Stimulated activated CD8-positive, alpha-beta memory T cell treated with anti-CD3 and anti-CD28 coated beads, Interleukin-4, amount 100 ng/mL, for 24 hours (primary cell): Measurements from ENCODE around the gene FAM83F.
A peak's percentile ranks its signal among the peaks of the same experiment; 100 is the strongest.
"Not testable (repeated sequence)": the region's sequence is repeated elsewhere in the genome, so short reads cannot be mapped to it uniquely, and the experiment has no call there.

Experiments
- DNase-seq: peaks from one replicate; pipeline ENCODE4 v3.0.0-alpha.2; 2020; ENCODE audit warnings: low read depth

FAM83F gene

DNA sequence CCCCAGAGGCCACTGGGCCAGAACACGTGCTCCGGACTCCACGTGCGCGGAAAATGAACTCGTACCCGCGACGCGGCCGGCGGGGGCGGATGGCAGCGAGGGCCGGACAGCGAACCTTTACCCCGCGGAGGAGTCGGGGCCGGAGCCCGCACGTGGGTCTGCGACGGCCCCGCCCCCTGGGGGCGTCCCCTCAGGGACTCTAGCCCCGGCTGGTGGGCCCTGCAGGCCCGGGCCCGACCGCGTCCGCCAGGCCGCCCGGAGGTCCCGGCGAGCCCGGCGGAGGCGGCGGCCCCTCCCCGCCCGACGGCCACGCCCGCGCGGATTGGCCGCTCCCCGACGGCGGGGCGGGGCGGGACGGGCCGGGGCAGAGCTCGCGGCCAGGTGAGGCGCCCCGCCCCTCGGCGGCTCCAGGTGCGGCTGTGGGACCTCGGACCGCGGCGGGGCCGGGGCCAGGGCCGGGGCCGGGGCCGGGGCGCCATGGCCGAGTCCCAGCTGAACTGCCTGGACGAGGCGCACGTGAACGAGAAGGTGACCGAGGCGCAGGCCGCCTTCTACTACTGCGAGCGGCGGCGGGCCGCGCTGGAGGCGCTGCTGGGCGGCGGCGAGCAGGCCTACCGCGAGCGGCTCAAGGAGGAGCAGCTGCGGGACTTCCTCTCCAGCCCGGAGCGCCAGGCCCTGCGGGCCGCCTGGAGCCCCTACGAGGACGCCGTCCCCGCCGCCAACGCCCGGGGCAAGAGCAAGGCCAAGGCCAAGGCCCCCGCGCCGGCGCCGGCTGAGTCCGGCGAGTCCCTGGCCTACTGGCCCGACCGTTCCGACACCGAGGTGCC is at the start of gene FAM83F:
TSS of gene FAM83F (plus strand) at position 389 of the 827 bp plus-strand sequence. CDS start at position 478, 89 bp downstream.
- peak; percentile 22 for DNase-seq

DNA sequence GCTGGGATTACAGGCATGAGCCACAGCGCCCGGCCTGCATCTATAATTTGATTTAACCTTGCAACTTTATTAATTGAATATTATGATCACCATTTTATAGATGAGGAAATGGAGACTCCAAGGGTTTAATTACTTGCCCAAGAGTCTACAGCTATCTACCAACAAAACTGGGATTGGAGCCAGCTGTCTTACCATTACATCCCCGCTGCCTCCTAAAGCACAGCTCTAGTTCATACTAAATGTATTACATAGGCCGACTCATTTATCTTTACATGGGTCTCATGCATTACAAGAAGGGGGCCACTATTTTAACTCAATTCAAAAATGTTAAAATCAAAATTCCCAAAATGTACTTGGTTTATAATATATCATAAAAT is 48.6 kb upstream of the FAM83F start:
- DNase-seq = no peak

DNA sequence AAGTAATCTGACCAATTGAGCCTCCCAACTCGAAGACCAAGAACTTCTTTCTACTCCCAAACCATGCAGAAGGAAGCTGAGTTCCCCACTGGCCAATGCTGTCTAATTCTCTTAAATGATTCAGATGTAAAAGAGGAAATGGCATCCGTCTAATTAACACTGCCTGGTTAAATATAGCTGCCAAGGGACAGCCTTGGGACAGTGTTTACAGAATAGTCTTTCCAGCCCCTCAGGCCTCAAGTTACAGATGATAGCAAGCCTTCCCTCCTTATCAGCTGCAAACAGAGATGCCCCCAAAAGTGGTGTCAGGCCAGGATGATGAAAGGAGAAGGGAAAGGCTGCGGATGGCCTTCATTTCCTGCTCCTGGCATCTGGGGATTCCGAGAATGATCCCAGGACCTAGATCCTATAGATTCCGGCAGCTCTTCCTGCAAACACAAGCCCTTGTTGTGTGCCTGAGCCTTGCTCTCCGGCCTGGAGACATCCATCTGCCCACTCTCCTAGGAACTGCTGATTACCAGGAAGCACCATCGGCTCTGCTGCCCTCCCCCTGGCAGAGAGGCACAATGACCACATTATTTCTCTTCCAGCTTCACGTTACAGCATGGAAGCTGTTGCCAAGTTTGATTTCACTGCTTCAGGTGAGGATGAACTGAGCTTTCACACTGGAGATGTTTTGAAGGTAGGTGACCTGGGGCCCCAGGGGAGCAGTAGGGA is 48.1 kb upstream of the FAM83F start:
- DNase-seq = no peak

DNA sequence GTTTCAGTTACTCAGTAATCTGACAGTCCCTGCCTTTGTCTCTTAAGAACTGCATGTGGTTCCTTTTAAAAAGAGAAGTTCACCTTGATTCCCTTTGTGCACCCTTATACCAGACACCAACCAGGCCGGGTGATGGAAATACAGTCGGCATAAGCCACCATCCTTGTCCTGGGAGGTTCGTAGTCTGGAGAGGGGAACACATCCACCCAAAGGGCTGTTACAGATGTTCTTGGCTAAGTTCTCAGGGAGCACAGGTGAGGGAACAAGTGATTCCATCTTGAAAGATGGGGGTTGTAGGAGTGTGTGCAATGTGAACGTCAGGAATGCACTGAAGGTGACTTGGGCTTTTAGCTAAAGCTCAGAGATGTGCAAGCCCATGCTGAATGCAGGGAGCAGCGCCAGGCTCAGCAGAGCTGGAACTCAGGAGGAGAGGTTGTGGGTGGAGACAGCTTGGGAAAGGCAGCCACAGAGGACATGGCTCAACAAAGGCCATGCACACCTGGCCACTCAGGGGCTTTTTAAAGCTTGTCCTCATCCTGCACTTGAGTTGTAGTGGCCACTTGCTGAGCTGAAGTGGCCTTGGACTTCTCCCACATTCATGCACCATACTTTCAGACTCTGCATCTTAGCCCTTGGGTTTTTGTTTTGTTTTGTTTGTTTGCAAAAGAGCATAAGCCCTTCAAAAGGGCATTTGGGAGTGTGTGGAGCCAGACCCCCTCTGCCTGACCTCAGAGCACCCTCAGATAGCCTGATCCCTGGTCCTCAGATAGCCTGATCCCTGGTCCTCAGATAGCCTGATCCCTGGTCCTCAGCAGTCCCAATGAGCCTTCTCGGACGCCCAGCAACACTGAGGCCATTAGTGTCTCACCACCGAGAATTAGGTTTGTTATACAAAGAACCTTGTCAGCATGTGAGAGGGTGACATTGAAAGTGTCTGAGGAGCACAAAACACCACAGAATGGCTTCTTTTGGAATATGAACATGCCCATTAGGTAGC is 47.2 kb upstream of the FAM83F start:
- DNase-seq = no peak

DNA sequence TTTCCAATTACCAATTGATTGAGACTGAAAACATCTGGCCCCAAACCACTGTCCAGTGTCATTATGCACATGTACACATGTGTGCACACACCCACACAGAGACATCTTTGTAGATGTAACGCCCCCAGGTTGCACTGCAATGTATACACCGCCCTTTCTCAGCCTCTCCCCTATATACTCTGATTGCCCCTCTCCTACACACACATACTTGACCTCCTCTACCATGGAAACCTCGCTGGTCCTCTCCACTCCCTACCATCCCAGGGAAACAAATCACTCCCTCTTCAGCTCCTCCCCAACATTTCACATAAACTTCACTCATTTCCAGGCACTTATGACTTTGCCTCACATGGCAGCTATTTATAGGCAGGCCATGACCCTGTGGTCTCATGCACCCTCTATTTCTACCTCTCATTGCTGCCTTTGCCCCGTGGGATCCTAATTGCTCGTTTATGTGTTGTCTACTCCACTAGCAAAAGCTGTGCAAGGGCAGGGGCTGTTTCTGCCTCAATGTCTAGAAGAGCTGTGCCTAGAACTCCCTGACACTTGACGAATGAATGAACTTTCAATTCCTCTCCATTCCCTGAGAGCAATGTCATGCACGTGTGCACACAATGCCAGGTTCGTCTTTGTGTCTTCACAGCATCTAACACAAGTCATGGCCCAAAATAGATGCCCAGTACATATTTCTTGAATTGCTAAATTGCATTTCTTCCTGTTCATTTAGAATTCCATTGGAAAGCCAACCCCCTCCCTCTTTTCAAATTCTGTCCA is 44.6 kb upstream of the FAM83F start:
- DNase-seq = no peak

DNA sequence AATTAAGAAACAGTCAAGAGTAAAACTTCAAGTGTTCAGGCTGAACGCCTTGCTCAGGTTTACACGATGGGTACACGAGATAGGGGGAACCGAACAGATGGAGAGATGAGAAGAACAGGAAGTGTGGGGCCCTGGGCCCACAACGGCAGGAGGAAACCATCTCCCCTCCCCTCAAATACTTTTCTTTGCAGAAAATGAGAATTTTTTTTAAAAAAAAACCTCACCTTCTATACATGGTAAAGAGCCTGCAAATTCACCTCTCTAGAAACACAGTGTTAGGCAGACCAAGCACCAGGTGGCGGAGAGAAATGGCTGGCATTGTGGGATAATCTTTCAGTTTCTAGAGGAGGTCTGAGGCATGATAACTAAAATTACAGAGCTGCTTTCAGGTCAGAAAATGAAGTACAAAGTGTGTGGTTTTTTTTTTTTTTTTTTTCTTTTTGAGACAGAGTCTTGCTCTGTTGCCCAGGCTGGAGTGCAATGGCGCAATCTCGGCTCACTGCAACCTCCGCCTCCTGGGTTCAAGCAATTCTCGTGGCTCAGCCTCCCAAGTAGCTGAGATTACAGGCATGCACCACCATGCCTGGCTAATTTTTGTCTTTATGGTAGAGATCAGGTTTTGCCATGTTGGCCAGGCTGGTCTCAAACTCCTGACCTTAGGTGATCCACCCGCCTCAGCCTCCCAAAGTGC is 43.0 kb upstream of the FAM83F start:
- DNase-seq = not testable (repeated sequence)

DNA sequence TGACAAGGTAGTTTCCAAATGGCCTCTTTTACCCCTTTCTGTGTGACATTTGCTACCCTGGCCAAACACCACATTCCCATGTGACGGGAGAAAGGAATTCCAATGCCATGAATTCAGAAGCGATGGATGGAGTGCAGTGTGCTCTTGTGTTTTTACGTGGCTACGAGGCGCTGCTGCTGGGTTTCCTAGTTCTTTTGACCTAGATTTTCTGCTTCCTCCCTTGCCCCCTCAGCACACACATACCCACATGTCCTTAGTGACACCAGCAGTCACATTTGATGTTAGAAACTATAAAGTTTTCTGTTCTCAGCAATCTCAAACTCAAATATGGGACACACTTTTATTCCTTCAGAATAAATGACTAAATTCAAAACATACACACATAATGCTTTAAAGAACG is 42.4 kb upstream of the FAM83F start:
- no peak for DNase-seq

DNA sequence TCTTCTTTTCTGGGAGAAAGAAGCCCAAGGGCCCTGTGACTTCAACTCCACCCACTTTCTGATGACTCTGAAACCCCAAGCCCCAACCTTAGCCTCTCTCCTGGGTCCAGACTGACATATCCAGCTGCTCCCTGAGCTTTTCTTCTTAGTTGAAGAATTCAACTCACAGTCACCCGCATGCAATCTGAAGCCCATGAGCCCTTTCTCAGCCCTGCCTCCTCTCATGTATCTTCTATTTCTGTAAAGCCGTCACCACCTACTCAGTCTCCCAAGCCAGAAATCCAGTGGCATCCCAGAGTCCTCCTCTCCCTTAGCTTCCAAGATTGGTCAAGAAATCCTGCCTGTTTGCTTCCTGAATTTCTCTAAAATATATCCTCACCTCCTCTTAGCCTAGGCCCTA is 41.7 kb upstream of the FAM83F start:
- DNase-seq = no peak

DNA sequence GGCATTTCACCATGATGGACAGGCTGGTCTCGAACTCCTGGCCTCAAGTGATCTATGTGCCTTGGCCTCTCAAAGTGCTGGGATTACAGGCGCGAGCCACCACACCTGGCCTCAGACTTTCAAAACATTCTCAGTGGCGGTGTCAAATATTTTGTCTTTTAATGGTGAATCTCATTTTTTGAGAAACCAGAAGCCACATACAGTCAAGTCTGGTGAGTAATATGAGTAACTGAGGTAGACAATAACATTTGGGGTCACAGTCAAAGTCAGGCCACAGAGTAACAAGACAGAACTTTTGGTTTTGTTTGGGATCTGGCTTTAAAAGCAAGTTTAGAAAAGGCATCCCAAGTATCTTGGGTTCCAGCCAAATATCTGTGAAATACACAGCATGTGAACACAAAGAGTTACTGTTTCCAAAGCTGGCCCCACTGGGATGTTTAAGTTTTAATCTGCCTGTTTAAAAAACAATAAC is 40.1 kb upstream of the FAM83F start:
- no peak for DNase-seq

DNA sequence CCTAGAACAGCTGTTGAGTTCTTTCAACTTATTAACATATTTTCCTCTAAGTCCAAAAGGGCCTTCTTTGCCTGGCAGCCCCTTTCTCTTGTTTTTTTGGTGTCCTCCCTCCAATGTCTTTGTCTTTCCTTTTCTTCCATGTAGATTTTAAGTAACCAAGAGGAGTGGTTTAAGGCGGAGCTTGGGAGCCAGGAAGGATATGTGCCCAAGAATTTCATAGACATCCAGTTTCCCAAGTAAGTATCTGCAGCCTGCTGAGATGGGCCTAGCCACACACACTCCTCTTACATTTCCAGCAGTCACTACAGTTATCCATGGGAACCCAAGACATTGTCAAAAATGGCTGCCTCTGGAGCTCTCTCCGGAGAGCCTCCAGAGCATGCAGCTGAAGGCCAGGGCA is 39.1 kb upstream of the FAM83F start:
- DNase-seq = no peak

DNA sequence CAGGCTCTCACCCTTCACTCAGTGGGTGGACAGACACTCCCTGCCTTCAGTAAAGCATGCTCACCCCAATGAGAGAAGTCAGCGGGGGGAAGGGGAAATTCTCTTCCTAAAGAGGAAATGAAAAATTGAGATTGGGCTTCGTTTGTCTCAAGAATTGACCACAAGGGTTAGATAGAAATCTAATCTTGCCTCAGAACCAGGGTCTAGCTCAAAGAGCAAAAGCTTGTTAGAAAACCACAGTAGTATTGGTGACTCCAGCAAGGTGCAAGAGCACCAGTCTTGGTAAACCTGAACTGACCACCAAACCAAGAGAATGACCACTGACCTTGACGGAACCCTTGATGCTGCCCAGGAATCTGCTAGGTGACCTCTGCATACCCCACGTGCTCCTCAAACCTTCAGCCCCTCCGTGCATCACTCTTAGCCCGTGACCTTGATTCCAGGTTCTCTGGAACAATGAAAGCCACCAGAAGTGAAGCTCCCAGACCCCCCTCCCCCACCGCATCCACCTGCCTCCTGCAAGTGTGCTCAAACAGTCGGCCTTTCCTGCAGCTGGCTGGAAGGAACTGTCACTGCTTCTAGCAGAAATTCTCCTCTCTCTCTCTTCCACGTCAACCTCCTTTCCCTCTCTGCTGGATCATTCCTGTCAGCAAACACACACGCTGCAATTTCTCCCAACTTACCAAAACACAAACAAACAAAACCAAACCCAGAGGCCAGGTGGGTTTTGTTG is 37.7 kb upstream of the FAM83F start:
- no peak for DNase-seq

DNA sequence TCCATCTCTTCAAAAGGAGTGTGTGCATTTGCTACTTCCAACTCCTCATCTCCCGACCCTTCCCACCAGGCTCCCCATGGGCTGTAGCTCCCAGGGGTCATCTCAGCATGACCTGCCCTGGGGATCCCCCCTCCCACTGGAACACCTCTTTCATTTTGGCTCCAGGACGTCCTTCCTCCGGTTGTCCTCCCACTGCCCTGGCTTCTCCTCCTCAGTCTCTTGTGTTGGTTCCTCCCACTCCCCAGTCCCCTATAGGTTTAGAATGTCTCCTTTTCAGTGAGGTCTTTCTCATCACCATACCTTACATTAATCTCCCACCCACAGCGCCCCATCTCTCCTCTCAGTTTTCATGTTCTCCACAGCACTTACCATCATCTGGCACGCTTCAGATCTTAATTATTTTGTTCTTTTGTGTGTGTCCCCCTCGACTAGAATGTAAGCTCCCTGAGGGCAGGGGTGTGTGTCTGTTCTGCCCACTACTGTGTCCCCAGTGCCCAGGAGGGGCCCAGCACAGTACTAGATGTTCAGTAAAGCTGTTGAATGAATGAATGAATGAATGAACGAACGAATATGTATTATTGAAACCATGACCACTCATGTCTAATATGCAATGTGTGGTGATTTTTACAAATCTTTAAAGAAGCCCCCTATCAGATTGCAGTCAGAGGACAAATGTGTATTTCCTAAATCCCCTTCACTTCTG is 36.6 kb upstream of the FAM83F start:
- no peak for DNase-seq

DNA sequence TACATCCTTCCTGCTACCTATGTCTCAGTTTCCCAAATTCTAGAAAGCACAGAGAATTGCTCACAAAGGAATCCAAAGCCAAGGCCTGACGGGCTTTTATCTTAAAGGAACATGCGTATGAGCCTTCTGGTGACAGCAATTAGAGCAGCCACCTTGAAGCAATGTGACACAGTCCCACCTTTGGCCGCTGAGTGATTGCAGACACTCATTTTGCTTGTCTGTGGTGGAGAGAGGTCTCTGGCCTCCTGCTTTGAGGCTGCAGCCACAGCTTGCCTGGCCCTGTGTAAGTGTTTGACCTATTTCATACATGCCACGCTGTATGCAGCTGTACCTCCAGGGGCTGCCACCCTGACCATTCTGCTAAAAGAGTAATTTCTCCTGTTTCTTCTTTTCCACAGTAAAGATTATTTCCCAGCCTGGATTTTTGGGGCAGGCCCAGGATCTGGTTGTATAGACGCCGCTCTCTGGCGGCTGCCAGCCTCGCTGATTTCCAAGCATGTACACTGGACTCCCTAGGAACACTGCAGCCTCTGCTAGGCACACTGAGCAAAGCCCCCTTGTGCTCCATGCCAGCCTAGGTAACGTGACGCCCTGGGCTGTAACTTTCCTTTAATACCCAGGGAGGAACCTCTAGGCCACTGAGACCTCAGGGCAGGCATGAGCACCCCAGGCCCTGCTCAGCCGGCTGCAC is 35.7 kb upstream of the FAM83F start:
- no peak for DNase-seq

DNA sequence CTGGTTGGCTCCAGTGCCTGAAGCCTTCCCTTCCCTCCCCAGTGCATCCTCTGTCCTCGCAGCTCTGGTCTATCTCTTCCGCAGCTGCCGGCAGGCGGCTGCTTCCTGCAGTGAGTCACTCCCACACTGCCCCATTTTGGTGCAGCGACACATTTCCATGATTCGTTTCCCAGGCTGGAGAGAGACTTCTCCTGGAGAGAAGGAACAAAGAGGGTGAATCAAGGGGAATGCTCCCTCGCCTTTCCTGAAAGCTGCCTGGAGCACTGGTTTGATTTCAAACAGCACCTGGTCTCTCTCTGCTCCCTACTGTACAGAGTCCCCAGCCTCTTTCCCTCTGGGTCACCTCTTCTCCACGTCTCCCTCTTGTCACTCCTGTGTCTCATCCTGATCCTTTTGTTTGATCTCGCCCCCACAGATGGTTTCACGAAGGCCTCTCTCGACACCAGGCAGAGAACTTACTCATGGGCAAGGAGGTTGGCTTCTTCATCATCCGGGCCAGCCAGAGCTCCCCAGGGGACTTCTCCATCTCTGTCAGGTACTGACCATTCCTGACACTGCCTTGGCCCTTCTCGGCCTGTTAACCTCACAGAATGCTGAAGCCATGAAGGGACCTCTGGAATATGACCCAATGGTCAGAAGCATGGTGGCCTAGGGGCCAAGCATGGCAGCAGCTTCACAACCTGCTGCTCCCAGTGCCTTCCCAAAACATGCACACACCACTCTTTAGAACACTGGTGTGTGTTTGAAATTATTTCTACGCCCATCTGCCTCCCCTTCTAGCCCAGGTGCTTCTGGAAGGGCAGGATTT is 34.9 kb upstream of the FAM83F start, which contains the start of gene TMA7B:
TSS of gene TMA7B (plus strand) at position 758 of the 808 bp plus-strand sequence. CDS start 3,978 bp downstream, outside the sequence.
- DNase-seq = no peak

DNA sequence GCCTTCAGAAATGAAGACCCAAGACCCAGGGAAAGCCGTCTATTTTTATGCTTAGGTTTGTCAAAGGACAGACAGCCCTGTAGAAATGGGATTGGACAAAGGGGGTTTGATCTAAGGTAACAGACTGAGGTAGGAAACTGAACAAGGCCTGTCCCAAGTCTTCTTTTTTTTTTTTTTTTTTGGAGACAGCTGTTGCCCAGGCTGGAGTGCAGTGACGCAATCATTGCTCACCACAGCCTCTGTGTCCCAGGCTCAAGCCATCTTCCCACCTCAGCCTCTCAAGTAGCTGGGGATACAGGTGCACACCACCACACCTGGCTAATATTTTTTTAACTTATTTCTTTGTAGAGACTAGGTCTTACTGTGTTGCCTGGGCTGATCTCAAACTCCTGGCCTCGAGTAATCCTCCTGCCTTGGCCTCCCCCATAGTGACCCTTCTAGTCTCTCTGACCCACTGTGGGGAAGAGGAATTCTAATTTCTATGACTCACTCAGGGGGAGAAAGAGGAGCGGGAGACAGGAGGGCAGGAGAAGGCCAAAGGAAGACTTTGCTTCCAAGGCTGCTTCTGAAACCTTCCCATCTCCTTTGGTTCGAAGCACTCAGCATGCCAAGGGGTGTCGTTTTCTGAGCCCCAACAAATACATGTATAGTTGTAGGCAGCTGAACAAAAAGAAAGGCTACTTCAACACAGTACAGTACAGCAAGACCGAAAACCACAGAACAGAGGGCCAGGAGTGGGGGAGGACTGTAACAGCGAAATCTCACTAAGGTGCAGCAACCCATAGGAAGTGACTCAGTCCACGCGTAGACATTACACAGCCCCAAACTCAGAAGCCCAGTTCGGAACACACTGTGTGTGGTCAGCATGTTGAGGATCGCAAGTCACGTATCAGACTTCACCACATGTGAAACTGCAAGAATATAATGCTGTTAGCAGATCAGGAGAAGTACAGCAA is 33.7 kb upstream of the FAM83F start:
- peak; percentile 60 for DNase-seq

DNA sequence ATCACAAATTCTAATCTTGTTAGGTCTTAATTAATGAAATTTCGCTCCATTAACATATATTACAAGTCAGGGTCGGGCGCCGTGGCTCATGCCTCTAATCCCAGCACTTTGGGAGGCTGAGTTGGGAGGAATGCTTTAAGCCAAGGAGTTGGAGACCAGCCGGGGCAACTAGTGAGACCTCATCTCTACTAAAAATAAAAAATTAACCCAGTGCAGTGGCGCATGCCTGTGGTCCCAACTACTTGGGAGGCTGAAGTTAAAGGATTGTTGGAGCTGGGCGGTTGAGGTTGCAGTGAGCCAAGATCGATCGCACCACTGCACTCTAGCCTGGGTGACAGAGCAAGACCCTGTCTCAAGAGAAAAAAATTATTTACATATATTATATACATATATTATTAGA is 32.7 kb upstream of the FAM83F start:
- no peak for DNase-seq

DNA sequence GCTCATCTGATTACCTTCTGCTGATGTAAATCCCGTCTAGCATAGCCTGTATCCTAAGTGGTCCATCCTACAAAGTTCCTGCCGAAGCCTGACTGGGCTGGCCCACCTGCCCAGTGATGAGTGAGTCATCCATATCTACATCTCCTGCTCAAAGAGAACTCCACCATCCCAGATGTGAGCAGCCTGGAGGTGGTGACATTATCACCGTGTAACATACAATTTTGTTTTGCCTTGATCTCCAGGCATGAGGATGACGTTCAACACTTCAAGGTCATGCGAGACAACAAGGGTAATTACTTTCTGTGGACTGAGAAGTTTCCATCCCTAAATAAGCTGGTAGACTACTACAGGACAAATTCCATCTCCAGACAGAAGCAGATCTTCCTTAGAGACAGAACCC is 29.0 kb upstream of the FAM83F start:
- DNase-seq = no peak
